Measurements from ENCODE around the gene APBA1.
A peak's percentile ranks its signal among the peaks of the same experiment; 100 is the strongest.
"Not testable (repeated sequence)": the region's sequence is repeated elsewhere in the genome, so short reads cannot be mapped to it uniquely, and the experiment has no call there.

APBA1 gene

GRCh38 chr9:69468380-69468779 is 203.8 kb downstream of the APBA1 start:
- DNase-seq, result no peak

- no peak for DNase-seq
These were observed 206.0 kb downstream of the APBA1 start for GRCh38 chr9:69466151-69466550.

GRCh38 chr9:69465473-69465872 is 206.7 kb downstream of the APBA1 start:
- DNase-seq, result no peak

- no peak for DNase-seq
These were observed 208.6 kb downstream of the APBA1 start for GRCh38 chr9:69463497-69464068.

- no peak for DNase-seq
These were observed 209.8 kb downstream of the APBA1 start for GRCh38 chr9:69462394-69462793.

GRCh38 chr9:69461103-69461887 is 210.9 kb downstream of the APBA1 start:
- no peak for DNase-seq

GRCh38 chr9:69460012-69460411 is 212.2 kb downstream of the APBA1 start:
- DNase-seq, result no peak

- no peak for DNase-seq
These were observed 214.0 kb downstream of the APBA1 start for GRCh38 chr9:69458176-69458575.

GRCh38 chr9:69456201-69456600 is 216.0 kb downstream of the APBA1 start:
- no peak for DNase-seq

GRCh38 chr9:69455311-69455710 is 216.9 kb downstream of the APBA1 start:
- no peak for DNase-seq

- DNase-seq, result no peak
These were observed 217.8 kb downstream of the APBA1 start for GRCh38 chr9:69454321-69454720.

- no peak for DNase-seq
These were observed 218.4 kb downstream of the APBA1 start for GRCh38 chr9:69453746-69454145.

GRCh38 chr9:69452110-69452782 is 219.9 kb downstream of the APBA1 start:
- DNase-seq, result no peak

GRCh38 chr9:69446496-69446895 is 225.7 kb downstream of the APBA1 start:
- DNase-seq, result no peak

GRCh38 chr9:69445251-69445650 is 226.9 kb downstream of the APBA1 start:
- no peak for DNase-seq

GRCh38 chr9:69444791-69445190 is 227.4 kb downstream of the APBA1 start:
- no peak for DNase-seq

- no peak for DNase-seq
These were observed 228.2 kb downstream of the APBA1 start for GRCh38 chr9:69444021-69444420.

GRCh38 chr9:69443178-69443577 is 229.0 kb downstream of the APBA1 start:
- DNase-seq, result peak; percentile 36

- no peak for DNase-seq
These were observed 229.7 kb downstream of the APBA1 start for GRCh38 chr9:69442486-69442885.

- not testable (repeated sequence) for DNase-seq
These were observed 231.8 kb downstream of the APBA1 start for GRCh38 chr9:69440254-69440955.

GRCh38 chr9:69439654-69440053 is 232.5 kb downstream of the APBA1 start:
- not testable (repeated sequence) for DNase-seq

GRCh38 chr9:69433968-69434367 is 238.2 kb downstream of the APBA1 start:
- no peak for DNase-seq

- no peak for DNase-seq
These were observed 238.8 kb downstream of the APBA1 start for GRCh38 chr9:69433392-69433791.

- no peak for DNase-seq
These were observed 239.5 kb downstream of the APBA1 start for GRCh38 chr9:69432623-69433022.
